Measurements from ENCODE around the gene TMOD1.

- TF ChIP-seq EZH2 (IDR thresholded peaks at IDR 0.05; ENCODE audit: insufficient read depth, poor library complexity, severe bottlenecking) (no peak), EZH2phosphoT487 (IDR thresholded peaks at IDR 0.05; ENCODE audit: insufficient read depth, low read depth) (no peak)
These were observed 90.1 kb downstream of the TMOD1 start for GRCh38 chr9:97591535-97591934.
